Forelimb muscle (tissue), 1 donor: ENCODE data around the gene FEV. TPM values are rescaled to one million over a fixed set of nuclear protein-coding genes. Genes with fewer than 3 reads are reported as not detected.
"Not testable (repeated sequence)": the region's sequence is repeated elsewhere in the genome, so short reads cannot be mapped to it uniquely, and the experiment has no call there.

Experiments
- DNase-seq: peaks from one replicate; pipeline ENCODE4 v3.0.0-alpha.2; 2013; ENCODE audit warnings: low read depth
- polyA plus RNA-seq: library from polyadenylated mRNA; unstranded; fragments of 120-200 nt; gene quantifications from one replicate; pipeline ENCODE4 v1.2.1, GENCODE V29; 2013; ENCODE audit not compliant: insufficient read length

The FEV gene
- polyA plus RNA-seq, 1 donor, result not detected

DNA sequence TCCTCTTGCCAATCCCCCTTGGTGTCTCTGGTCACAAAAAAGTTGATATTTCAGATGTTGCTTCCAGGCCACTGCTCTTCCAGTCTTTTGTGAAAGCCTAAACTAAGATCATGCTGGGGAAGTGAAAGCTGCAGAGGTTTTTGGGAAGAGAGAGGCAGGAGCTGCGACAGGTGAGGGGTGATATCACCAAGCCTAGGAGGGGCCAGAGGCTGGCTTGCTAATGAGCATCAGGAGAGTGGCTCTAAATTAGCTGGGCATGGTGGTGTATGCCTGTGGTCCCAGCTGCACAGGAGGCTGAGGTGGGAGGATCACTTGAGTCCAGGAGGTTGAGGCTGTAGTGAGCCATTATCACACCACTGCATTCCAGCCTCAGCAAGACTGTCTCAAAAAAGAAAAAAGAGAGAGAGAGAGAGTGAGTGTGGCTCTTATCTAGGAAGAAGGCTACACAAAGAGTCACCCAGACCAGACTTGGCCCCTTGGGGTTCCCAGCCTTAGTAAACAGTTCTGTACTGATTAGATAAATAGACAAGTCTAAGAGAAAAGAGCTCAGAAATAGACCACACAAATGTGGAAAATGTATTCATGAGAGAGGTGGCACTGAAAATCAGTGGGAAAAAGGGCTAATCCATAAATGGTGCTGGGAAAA is 40.1 kb downstream of the FEV start:
- DNase-seq, result no peak

DNA sequence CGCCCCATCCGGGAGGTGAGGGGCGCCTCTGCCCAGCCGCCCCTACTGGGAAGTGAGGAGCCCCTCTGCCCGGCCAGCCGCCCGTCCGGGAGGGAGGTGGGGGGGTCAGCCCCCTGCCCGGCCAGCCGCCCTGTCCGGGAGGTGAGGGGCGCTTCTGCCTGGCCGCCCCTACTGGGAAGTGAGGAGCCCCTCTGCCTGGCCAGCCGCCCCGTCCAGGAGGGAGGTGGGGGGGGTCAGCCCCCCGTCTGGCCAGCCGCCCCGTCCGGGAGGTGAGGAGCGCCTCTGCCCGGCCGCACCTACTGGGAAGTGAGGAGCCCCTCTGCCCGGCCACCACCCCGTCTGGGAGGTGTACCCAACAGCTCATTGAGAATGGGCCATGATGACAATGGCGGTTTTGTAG is 53.2 kb downstream of the FEV start:
- not testable (repeated sequence) for DNase-seq

Other genes with a start within 250 kb of the FEV start
- 21.2 TPM for gene CYP27A1, start 203.0 kb downstream of the FEV start, polyA plus RNA-seq
- gene PRKAG3, start 153.4 kb downstream of the FEV start, polyA plus RNA-seq, result 32.9 TPM
- 0.19 TPM for gene WNT6, start 125.4 kb downstream of the FEV start, polyA plus RNA-seq
- gene WNT10A, start 104.3 kb downstream of the FEV start, polyA plus RNA-seq, result not detected
- gene CDK5R2, start 25.5 kb downstream of the FEV start, polyA plus RNA-seq, result 0.29 TPM
- gene CRYBA2, start 8.2 kb upstream of the FEV start, polyA plus RNA-seq, result not detected
- not detected for gene CFAP65, start 56.3 kb upstream of the FEV start, polyA plus RNA-seq
- not detected for gene IHH, start 75.7 kb upstream of the FEV start, polyA plus RNA-seq
- 11.6 TPM for gene NHEJ1, start 175.6 kb upstream of the FEV start, polyA plus RNA-seq
- gene SLC23A3, start 184.8 kb upstream of the FEV start, polyA plus RNA-seq, result 1.3 TPM
- 34.2 TPM for gene CNPPD1, start 191.7 kb upstream of the FEV start, polyA plus RNA-seq
- 39.8 TPM for gene RETREG2, start 193.1 kb upstream of the FEV start, polyA plus RNA-seq
- 21.0 TPM for gene ZFAND2B, start 221.6 kb upstream of the FEV start, polyA plus RNA-seq
- gene ABCB6, start 233.8 kb upstream of the FEV start, polyA plus RNA-seq, result 31.9 TPM
- gene ATG9A, start 244.5 kb upstream of the FEV start, polyA plus RNA-seq, result 33.5 TPM
- gene ANKZF1, start 244.6 kb upstream of the FEV start, polyA plus RNA-seq, result 26.8 TPM